ENCODE measurements around the gene MATR3. TPM values are rescaled to one million over a fixed set of nuclear protein-coding genes. Genes with fewer than 3 reads are reported as not detected.
"Not testable (repeated sequence)": the region's sequence is repeated elsewhere in the genome, so short reads cannot be mapped to it uniquely, and the experiment has no call there.

MATR3 gene
- total and polyA plus RNA-seq, 10 of the 15 experiments (the other 5 are each of a cell fraction or from before 2014, with no cell fraction given) = 134 to 401 (median 221) TPM

DNA sequence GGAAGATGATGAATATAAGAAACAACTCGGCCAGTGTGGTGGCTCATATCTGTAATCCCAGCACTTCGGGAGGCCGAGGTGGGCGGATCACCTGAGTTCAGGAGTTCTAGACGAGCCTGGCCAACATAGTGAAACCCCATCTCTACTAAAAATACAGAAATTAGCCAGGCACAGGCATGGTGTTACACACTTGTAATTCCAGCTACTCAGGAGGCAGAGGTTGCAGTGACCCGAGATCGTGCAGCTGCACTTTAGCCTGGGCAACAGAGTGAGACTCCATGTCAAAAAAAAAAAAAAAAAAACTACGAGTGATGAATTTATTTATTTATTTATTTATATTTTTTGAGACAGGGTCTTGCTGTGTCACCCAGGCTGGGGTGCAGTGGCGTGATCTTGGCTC lies 54.3 kb downstream of the MATR3 start:
- H4K20me1 ChIP-seq (ENCODE audit: control insufficient read depth, insufficient read depth); H3K4me2 ChIP-seq (ENCODE audit: control insufficient read depth, insufficient read depth); H2AFZ ChIP-seq (ENCODE audit: control insufficient read depth, low read depth, low read length); intact Hi-C loops (cut with micrococcal nuclease; ENCODE audit: unreplicated experiment); H3K27me3 ChIP-seq (replicated peaks in 1 of 2; ENCODE audit: control insufficient read depth in 2 of 2, insufficient read depth in 2 of 2, low read length in 1 of 2); H3K36me3 ChIP-seq (ENCODE audit: control insufficient read depth in 2 of 2, insufficient read depth in 2 of 2, low read length in 1 of 2); DNase-seq (ENCODE audit: low read depth, low spot score); FAIRE-seq; H3K4me3 ChIP-seq; H3K9ac ChIP-seq (ENCODE audit: control insufficient read depth, insufficient read depth, low read length); ATAC-seq; in situ Hi-C loops (cut with MboI); H3K9me3 ChIP-seq (replicated peaks; ENCODE audit: control insufficient read depth, insufficient read depth, low read length); H3K27ac ChIP-seq (ENCODE audit: control insufficient read depth, insufficient read depth); BruUV-seq (replicated peaks); H3K4me1 ChIP-seq (ENCODE audit: control insufficient read depth, insufficient read depth, low read length): not testable (repeated sequence)
- SMC1A ChIA-PET (ENCODE audit: uncharacterized antibody, unreplicated experiment) = interaction anchor here (0.7 kb wide), 1 partner anchor 232 kb away, joined by 3 read pairs; no protein-coding TSS in a partner anchor
- POLR2A ChIA-PET = interaction anchor here (0.6 kb wide), 3 partner anchors 35 to 822 kb away, joined by 3 read pairs; no protein-coding TSS in a partner anchor
- peaks cover 51% of the 10 kb centered on the region for H3K79me2 ChIP-seq (ENCODE audit: control insufficient read depth, insufficient read depth, low read length)
- 66% methylated on average over 8 of the region's 9 CpGs for WGBS (ENCODE audit: insufficient coverage, insufficient replicate concordance, low lambda C conversion rate, missing lambda C conversion rate)
- CTCF ChIA-PET = interaction anchor here (0.7 kb wide), 1 partner anchor 1115 kb away, joined by 3 read pairs; no protein-coding TSS in a partner anchor
- RAD21 ChIA-PET (ENCODE audit: unreplicated experiment) = interaction anchor here (1.0 kb wide), 1 partner anchor 72 kb away, joined by 3 read pairs; no protein-coding TSS in a partner anchor

DNA sequence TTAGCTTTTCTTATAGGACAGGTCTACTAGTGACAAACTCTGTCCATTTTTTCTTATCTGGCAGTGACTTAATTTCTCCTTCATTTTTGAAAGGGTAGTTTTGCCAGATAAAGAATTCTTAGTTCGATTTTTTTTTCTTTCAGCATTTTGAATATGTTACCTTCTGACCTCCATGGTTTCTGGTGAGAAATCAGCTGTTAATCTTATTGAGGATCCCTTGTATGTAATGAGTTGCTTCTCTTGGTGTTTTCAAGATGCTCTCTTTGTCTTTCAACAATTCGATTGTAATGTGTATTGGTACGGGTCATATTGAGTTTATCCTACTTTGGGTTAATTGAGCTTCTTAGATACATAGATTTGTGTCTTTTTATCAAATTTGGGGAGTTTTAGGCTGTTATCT lies 60.6 kb downstream of the MATR3 start:
- Histone ChIP-seq H3K27me3 (replicated peaks in 1 of 2; ENCODE audit: control insufficient read depth in 2 of 2, insufficient read depth in 2 of 2, low read length in 1 of 2) (no peaks in the 10 kb centered on the region), H3K79me2 (ENCODE audit: control insufficient read depth, insufficient read depth, low read length) (peaks cover 20% of the 10 kb centered on the region), H3K36me3 (ENCODE audit: control insufficient read depth in 2 of 2, insufficient read depth in 2 of 2, low read length in 1 of 2) (no peaks in the 10 kb centered on the region; a peak in 1 of 4 replicates), H3K4me3 (no peak overlapping the region), H3K4me1 (ENCODE audit: control insufficient read depth, insufficient read depth, low read length) (no peaks in the 10 kb centered on the region), H4K20me1 (ENCODE audit: control insufficient read depth, insufficient read depth) (no peaks in the 10 kb centered on the region), H2AFZ (ENCODE audit: control insufficient read depth, low read depth, low read length) (no peak overlapping the region), H3K27ac (ENCODE audit: control insufficient read depth, insufficient read depth) (no peak overlapping the region), H3K4me2 (ENCODE audit: control insufficient read depth, insufficient read depth) (no peak overlapping the region), H3K9ac (ENCODE audit: control insufficient read depth, insufficient read depth, low read length) (no peak overlapping the region), H3K9me3 (replicated peaks; ENCODE audit: control insufficient read depth, insufficient read depth, low read length) (peaks cover 4% of the 10 kb centered on the region; the same call in 2 of the 3 replicates)
- in situ Hi-C loops (cut with MboI) = no loop called here
- CTCF ChIA-PET = interaction anchor here (1.6 kb wide), 1 partner anchor 11 kb away, joined by 5 read pairs; no protein-coding TSS in a partner anchor
- WGBS (ENCODE audit: insufficient coverage, insufficient replicate concordance, low lambda C conversion rate, missing lambda C conversion rate) = 98% methylated on average over 3 of the region's 3 CpGs
- SMC1A ChIA-PET (ENCODE audit: uncharacterized antibody, unreplicated experiment) = interaction anchor here (1.3 to 1.7 kb wide), 2 partner anchors 10 to 78 kb away, joined by 4 to 5 read pairs; no protein-coding TSS in a partner anchor
- POLR2A ChIA-PET = no interaction called here
- no peak for FAIRE-seq
- intact Hi-C loops (cut with micrococcal nuclease; ENCODE audit: unreplicated experiment) = no loop called here
- TF ChIP-seq ZNF622 (IDR thresholded peaks at IDR 0.05) (no peak), NR2F1 (conservative IDR thresholded peaks at IDR 0.05) (peak; percentile 27; the same call in 1 of the 2 replicates), POU2F2 (IDR thresholded peaks at IDR 0.05; ENCODE audit: borderline replicate concordance, low read depth, low read length) (no peak), ATF7 (IDR thresholded peaks at IDR 0.05; ENCODE audit: low read depth) (no peak), CBX5 (IDR thresholded peaks at IDR 0.05; ENCODE audit: low read depth) (peak; percentile 75; the same call in 1 of the 2 replicates)
- TF ChIP-seq, protein P1, sequence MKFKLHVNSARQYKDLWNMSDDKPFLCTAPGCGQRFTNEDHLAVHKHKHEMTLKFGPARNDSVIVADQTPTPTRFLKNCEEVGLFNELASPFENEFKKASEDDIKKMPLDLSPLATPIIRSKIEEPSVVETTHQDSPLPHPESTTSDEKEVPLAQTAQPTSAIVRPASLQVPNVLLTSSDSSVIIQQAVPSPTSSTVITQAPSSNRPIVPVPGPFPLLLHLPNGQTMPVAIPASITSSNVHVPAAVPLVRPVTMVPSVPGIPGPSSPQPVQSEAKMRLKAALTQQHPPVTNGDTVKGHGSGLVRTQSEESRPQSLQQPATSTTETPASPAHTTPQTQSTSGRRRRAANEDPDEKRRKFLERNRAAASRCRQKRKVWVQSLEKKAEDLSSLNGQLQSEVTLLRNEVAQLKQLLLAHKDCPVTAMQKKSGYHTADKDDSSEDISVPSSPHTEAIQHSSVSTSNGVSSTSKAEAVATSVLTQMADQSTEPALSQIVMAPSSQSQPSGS (IDR thresholded peaks at IDR 0.05; ENCODE audit: low read length) = no peak
- RAD21 ChIA-PET (ENCODE audit: unreplicated experiment) = no interaction called here
- DNase-seq (ENCODE audit: low read depth, low spot score) = no peak
- BruUV-seq (replicated peaks) = no TSS peak
- no peak for ATAC-seq

DNA sequence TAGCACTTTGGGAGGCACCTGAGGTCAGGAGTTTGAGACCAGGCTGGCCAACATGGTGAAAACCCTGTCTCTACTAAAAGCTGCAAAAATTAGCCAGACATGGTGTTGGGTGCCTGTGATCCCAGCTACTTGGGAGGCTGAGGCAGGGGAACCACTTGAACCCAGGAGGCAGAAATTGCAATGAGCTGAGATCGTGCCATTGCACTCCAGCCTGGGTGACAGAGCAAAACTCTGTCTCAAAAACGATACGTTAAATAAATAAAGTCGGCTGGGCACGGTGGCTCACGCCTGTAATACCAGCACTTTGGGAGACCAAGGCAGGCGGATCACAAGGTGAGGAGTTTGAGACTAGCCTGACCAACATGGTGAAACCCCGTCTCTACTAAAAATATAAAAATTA lies 62.4 kb downstream of the MATR3 start:
- POLR2A ChIA-PET, CTCF ChIA-PET: not testable (repeated sequence)

More for the DNA sequence above, 62.4 kb downstream of the MATR3 start:
- SMC1A ChIA-PET (ENCODE audit: uncharacterized antibody, unreplicated experiment) = interaction anchor here (1.4 kb wide), 1 partner anchor 16 kb away, joined by 3 read pairs; no protein-coding TSS in a partner anchor
- DNase-seq (ENCODE audit: low read depth, low spot score); intact Hi-C loops (cut with micrococcal nuclease; ENCODE audit: unreplicated experiment); H3K9ac ChIP-seq (ENCODE audit: control insufficient read depth, insufficient read depth, low read length); H3K4me1 ChIP-seq (ENCODE audit: control insufficient read depth, insufficient read depth, low read length); H3K4me2 ChIP-seq (ENCODE audit: control insufficient read depth, insufficient read depth); H3K27me3 ChIP-seq (replicated peaks in 1 of 2; ENCODE audit: control insufficient read depth in 2 of 2, insufficient read depth in 2 of 2, low read length in 1 of 2); H3K27ac ChIP-seq (ENCODE audit: control insufficient read depth, insufficient read depth); RAD21 ChIA-PET (ENCODE audit: unreplicated experiment); in situ Hi-C loops (cut with MboI); ATAC-seq; FAIRE-seq; H2AFZ ChIP-seq (ENCODE audit: control insufficient read depth, low read depth, low read length); H4K20me1 ChIP-seq (ENCODE audit: control insufficient read depth, insufficient read depth); H3K4me3 ChIP-seq; H3K9me3 ChIP-seq (replicated peaks; ENCODE audit: control insufficient read depth, insufficient read depth, low read length); H3K36me3 ChIP-seq (ENCODE audit: control insufficient read depth in 2 of 2, insufficient read depth in 2 of 2, low read length in 1 of 2); BruUV-seq (replicated peaks): not testable (repeated sequence)
- H3K79me2 ChIP-seq (ENCODE audit: control insufficient read depth, insufficient read depth, low read length) = peaks cover 20% of the 10 kb centered on the region
- WGBS (ENCODE audit: insufficient coverage, insufficient replicate concordance, low lambda C conversion rate, missing lambda C conversion rate) = 96% methylated on average over 8 of the region's 8 CpGs
